HPDE6-E6E7 (cell line): ENCODE data around the gene LAT.
"Not testable (repeated sequence)": the region's sequence is repeated elsewhere in the genome, so short reads cannot be mapped to it uniquely, and the experiment has no call there.

Experiments used
- DNase-seq: peaks from one replicate; pipeline ENCODE4 v3.0.0; 2011; ENCODE audit warnings: missing footprints; ENCODE audit errors: extremely low spot score

Gene LAT

DNA sequence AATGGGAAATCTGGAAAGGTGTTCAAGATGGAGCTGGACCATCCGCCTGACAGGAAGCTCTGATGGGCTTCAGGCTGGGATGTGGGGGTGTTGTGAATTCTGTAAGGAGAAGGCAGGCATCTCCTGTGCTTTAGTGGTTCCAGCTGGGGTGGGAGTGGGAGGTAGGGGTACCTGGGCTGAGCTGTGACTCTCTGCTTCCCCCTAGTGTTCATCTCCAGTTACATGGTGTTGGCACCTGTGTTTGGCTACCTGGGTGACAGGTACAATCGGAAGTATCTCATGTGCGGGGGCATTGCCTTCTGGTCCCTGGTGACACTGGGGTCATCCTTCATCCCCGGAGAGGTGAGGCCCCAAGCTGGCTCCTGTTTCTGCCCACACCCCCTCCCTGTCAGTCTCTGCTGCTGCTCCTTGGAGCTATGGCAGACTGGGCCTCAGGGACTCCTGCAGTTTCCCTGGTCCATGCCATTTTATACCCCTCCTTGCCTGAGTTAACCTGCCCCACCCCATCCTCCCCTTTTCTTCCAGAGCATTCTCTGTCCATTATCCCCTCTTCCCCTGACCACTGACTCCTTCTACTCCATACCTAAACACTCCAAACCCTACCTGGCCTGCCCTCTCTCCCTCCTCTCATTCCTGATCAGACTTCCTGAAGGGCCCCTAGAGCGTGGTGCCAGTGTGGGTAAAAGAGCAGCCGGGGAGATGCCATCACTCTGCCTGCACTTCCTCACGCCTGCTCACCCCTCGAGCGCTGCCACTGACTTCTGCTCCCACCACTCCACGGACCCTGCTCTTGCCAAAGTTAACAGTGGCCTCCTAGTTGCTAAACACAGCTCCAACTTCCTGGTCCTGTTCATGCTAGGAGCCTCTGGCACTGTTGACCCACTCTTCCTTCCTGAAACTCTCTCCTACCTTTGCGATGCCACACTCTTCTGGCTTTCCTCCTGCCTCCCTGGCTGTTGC lies 6.9 kb upstream of the LAT start:
- no peak for DNase-seq

DNA sequence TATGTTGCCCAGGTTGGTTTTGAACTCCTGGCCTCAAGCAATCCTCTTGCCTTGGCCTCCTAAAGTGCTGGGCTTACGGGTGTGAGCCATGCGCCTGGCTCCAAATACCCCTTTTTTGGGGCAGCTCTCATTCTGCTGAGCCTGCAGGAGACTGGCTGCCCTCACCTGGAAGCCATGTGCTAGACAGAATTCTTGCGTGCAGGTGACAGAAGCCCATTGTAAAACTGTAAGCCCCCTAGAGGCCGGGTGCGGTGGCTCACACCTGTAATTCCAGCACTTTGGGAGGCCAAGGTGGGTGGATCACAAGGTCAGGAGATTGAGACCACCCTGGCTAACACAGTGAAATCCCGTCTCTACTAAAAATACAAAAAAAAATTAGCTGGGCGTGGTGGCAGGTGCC lies 4.5 kb upstream of the LAT start:
- not testable (repeated sequence) for DNase-seq

DNA sequence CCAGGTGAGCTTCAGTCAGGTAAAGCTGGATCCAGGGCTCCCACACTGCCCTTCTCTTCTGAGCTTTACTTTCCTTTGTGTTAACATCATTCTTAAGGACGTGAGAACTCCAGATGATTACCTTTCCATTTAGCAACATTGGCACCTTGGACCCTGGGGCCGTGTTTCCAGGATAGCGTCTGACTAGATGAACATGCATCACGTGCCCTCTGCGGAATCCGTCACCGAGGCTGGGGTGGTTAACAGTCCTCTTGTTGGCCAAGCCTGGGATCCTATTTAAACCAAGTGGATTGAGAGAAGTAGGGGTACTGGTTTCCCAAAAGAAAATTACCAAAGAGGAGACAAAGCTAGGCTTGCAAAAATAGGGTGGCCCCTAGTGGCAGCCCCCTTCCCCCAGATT lies 3.9 kb upstream of the LAT start:
- DNase-seq, result no peak

DNA sequence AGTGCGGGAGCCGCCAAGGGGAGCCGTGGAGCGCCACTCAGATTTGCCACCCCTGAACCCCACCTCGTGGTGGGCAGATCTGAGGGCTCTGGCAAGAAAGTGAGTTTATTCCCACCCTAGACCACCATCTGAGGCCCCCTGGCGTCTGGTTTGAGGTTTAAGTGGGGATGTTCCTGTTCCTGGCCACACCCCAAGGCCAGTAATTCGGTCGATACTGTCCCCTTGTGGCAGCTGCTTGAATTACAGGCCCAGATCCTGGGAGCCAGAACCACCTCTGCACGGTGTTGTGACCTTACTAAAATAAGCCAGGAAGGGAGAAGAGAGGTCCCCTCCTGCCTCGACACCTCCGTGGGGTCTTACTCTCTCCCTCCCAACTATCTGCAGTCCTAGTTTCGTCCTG lies 3.3 kb upstream of the LAT start:
- DNase-seq, result no peak

DNA sequence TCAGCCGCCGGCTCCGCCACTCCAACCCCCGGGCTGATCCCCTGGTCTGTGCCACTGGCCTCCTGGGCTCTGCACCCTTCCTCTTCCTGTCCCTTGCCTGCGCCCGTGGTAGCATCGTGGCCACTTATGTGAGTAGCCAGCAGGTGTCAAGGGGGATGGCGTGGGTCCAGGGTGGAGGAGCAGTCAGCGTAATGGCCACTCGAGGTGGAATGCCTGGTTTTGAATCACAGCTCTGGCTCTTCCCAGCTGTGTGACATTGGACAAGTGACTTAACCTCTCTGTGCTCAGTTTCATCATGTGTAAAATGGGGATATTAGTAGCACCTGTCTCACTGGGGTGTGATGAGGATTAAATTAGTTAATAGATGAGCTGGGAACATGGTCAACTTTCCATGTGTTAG lies 2.4 kb upstream of the LAT start:
- no peak for DNase-seq

DNA sequence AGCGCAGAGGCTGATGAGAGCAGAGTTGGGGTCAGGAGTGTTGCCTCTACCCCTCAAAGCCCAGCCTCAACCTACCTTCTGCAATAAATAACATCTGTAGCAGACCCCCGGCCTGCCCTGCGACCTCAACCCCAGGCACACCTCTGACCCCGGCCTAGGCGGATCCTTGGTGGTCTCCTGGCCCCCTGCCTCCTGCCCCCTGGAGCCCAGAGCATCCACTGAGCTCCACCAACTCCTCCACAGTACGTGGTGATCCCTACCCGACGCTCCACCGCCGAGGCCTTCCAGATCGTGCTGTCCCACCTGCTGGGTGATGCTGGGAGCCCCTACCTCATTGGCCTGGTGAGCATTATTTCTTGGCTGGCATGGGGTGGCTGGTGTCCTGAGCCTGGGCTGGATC lies 1.9 kb upstream of the LAT start:
- DNase-seq, result no peak

DNA sequence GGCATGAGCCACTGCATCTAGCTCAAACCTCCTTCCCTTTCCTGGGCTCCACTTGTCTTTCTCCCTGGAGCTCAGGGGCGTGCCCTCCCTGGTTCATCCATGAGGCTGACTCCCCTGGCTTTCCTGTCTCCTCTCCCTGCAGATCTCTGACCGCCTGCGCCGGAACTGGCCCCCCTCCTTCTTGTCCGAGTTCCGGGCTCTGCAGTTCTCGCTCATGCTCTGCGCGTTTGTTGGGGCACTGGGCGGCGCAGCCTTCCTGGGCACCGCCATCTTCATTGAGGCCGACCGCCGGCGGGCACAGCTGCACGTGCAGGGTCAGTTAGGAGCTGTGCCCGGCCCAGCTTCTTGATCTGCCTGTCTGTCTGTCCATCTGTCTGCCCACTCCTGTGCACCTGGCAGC lies 1.2 kb upstream of the LAT start:
- no peak for DNase-seq

DNA sequence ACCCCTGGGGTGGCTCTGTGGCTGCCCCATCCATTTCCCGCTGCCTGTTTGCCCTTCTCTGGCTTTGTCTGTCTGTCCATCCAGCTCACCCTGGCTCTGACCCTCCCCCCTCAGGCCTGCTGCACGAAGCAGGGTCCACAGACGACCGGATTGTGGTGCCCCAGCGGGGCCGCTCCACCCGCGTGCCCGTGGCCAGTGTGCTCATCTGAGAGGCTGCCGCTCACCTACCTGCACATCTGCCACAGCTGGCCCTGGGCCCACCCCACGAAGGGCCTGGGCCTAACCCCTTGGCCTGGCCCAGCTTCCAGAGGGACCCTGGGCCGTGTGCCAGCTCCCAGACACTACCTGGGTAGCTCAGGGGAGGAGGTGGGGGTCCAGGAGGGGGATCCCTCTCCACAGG lies 761 bp upstream of the LAT start:
- no peak for DNase-seq

DNA sequence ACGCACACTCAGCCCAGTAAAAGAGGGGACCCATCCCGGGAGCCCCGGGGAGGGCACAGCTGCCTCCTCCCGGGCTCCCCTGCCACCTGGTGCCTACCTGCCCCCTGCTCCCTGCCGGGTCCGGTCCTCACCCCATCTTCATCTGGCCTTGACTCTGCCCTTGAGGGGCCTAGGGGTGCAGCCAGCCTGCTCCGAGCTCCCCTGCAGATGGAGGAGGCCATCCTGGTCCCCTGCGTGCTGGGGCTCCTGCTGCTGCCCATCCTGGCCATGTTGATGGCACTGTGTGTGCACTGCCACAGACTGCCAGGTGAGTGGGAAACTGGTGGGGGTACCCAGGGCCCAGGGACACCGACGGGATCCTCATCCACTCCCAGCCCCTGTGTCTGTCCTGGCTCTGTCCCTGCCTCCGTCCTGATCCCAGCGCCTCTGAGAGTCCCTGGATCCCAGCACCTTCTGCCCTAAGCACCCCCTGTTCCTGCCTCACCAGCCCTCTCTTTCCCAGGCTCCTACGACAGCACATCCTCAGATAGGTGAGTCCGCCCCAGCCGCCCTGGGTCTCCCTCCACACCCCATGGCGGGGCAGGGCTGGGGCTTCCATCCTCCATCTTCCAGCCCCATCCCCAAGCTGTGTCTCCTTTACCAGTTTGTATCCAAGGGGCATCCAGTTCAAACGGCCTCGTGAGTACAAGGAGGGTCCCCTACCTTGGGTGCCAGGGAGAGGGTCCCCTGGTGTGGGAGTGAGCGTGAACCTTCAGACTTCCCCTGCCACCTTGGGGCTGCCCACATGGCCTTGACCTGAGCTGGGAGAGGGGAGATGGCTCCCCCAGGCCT lies 574 bp downstream of the LAT start:
- DNase-seq, result no peak

DNA sequence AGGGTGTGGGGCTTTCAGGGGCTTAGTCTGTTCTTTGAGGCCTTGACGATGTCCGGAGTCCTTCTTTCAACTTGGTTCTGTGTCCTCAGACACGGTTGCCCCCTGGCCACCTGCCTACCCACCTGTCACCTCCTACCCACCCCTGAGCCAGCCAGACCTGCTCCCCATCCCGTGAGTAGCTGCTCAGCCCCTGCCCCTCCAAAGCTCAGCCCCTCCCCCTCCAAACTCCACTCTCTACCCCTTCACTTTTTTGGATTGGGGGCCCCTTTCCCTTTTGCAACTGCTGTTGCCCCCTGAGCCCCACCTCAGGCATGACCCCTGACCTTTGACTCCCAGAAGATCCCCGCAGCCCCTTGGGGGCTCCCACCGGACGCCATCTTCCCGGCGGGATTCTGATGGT lies 1.2 kb downstream of the LAT start:
- DNase-seq, result no peak

DNA sequence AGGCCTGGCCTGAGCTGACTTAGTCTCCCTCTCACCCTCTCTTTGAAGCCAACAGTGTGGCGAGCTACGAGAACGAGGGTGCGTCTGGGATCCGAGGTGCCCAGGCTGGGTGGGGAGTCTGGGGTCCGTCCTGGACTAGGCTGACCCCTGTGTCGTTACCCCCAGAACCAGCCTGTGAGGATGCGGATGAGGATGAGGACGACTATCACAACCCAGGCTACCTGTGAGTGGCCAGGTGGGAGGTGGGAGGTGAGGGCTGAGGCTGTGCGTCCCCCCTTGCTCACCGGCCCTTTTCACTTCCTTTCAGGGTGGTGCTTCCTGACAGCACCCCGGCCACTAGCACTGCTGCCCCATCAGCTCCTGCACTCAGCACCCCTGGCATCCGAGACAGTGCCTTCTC lies 1.6 kb downstream of the LAT start:
- DNase-seq, result no peak

DNA sequence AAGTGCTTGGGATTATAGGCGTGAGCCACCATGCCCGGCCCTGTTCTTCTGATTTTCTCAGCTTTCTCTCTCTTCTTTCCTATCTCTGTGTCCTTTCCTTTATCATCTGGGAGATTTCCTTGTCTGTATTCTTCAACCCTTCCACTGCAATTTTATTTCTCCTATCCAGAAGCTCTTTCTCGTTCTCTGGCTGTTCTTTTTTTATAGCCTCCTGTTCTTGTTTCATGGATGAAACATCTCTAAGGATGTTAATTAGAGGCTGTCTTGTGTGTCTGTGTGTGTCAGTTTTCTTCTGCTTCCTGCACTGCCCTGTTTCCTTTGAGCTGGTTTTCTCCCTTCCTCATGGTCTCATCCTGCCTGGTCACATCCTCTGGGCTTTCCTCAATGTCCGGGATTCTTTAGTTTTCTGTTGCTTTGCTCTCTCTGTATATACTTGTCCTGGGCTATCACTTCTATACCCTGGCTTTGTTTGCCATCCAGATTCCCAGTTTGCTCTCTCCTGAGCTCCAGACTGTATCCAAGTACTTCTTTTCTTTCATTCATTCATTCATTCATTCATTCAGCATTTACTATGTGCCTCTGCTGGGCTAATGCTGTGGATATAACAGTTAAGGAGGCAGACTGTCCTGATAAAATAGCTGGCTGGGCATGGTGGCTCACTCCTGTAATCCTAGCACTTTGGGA lies 2.5 kb downstream of the LAT start:
- DNase-seq, result no peak

DNA sequence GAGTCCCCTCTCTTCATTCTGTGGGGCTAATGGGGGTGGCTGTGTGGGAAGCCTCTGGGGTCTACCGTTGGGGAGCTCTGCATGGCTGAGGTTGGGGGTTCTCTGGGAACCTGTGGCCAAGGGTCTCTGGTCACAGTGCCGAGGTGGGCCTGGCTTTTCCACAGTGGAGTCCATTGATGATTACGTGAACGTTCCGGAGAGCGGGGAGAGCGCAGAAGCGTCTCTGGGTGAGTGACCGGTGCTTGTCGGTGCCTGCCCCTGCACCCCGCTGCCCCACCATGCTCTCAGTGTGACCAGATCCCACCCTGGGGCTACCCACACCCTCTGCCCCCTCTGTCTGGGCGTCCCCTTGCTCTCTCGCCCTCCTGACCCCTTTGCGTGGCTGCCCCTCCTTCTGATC lies 4.5 kb downstream of the LAT start:
- DNase-seq, result no peak

DNA sequence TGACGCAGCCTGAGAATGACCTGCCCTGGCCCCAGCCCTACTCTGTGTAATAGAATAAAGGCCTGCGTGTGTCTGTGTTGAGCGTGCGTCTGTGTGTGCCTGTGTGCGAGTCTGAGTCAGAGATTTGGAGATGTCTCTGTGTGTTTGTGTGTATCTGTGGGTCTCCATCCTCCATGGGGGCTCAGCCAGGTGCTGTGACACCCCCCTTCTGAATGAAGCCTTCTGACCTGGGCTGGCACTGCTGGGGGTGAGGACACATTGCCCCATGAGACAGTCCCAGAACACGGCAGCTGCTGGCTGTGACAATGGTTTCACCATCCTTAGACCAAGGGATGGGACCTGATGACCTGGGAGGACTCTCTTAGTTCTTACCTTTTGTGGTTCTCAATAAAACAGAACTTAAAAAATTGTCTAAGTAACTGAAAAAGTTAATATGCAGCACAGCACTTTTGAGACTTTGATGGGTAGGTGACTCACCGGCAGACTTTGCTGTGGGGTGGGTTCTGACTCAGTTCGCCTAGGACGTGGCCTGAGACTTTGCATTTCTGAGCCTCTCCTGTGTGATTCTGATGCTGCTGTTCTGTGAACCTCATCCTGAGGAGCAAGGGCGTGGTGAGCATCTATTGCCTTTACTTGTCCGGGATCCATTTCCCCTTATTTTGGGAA lies 5.7 kb downstream of the LAT start:
- no peak for DNase-seq

DNA sequence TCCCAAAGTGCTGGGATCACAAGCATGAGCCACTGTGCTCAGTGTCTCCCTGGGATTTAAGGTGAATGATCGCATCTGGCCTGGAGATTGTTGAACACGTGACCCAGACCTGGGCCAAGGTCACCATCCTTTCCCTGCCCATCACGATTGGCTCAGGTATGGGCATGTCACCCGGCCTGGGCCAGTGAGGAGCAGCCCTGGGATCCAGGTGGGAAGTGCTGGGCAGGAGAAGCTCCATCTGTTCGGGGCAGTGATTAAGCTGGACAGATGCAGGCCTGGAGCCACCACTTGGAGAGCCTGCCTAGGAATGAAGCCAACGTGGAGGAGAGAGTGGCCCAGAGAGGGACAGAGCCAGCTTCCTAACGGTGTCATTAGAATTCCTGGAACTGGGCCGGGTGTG lies 6.8 kb downstream of the LAT start:
- DNase-seq, result no peak

DNA sequence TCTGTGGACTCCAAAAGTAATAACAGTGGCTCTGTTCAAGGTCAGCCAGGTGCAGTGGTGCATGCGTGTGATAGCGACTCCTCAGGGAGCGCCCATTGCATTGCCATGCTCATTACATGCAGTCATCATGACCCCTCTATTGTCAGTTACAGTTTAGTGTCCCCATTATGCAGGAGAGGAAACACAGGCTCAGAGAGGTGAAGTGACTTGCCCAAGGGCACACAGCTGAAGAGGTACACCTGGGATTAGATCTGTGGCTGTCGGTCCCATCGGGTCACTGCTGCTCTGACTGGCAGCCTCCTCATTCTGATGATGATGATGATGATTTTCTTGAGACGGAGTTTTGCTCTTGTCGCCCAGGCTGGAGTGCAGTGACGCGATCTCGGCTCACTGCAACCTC lies 7.6 kb downstream of the LAT start:
- DNase-seq, result no peak

DNA sequence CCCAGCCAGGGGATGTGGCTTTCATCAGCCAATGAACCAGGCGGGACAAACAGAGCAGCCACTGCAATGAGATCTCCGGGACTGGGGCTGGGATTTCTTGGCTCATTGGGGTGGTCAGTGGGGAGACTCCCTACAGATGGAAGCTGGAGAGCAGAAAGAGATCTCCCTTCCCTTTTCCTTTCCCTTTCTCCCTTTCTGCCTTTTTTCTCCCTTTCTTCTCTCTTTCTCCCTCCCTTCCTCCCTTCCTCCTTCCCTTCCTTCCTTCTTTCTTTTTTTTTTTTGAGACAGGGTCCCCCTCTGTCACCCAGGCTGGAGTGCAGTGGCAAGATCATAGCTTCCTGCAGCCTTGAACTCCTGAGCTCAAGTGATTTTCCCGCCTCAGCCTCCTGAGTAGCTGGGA lies 14.0 kb downstream of the LAT start:
- DNase-seq, result no peak

DNA sequence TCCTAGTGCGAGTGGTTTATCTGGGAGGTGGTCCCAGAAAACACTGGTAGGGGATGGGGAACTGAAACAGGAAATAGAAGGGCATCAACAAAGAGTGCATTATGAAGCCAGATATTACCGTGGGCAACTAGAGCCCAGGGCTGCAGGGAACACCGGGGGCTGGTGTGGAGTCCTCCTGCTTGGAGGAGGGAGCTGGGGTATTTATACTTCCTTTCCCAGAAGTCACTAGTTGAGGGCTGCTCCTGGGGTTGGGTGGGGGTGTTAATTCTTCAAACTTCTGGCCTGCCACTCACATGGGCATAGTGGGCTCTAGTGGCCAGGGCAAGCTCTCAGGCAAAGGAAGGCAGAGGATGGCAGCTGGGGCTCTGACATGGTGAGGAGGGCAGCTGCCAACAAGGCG lies 14.7 kb downstream of the LAT start:
- DNase-seq, result no peak

DNA sequence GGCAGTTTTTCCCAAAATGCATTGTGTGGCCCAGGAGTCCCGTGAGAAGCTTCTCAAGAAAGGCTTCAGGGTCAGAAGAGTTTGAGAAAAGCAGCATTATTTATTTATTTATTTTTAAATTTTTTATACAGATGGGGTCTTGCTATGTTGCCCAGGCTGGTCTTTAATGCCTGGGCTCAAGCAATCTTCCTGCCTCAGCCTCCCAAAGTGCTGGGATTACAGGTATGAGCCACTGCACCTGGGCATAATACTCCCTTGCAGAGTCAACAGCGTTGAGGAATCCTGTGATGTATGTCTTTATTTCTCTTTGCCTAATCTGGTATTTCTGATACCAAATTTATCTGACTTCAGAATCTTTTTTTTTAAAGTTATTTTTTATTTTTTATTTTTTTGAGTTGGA lies 15.2 kb downstream of the LAT start:
- DNase-seq, result no peak

DNA sequence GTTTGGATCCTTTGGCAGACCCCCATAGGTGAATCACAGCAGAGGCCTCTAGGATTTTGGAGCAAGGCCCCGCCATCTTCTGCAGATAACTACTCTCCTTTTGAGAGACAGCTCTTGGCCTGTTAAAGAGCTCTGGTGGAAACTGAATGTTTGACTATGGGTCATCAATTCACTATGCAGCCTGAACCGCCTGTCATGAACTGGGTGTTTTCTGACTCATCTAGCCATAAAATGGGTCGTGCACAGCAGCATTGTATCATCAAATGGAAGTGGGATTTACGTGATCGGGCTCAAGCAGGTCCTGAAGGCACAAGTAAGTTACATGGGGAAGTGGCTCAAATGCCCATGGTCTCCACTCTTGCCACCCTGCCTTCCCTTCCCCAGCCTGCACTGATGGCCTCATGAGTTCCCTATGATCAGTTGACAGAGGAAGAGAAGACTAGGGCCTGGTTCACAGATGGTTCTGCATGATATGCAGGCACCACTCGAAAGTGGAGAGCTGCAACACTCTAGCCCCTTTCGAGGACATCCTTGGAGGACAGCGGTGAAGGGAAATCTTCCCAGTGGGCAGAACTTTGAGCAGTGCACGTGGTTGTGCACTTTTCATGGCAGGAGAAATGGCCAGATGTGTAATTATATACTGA lies 19.8 kb downstream of the LAT start:
- not testable (repeated sequence) for DNase-seq
